Heart left ventricle (tissue), 16 donors: Measurements from ENCODE around the gene DCN. TPM values are rescaled to one million over a fixed set of nuclear protein-coding genes. Genes with fewer than 3 reads are reported as not detected.

Experiments
- ATAC-seq, 4 donors: fragments of 200-7000 bp; cut with Tn5 transposase; one replicate each; pipeline ENCODE4 v1.9.1; 2020 to 2022; ENCODE audit warnings: moderate library complexity in 4 of 4, mild to moderate bottlenecking in 3 of 4, moderate number of reproducible peaks in 1 of 4
- DNase-seq, 5 donors: peaks; one replicate each; pipeline ENCODE4 v3.0.0-alpha.2; 2020
- H3K27ac ChIP-seq, 12 donors: fragments of 200-600 bp; sonication (generic) in 4 of 12; one replicate each; pipeline versions ENCODE4 v1.5.0 to v1.8.0; 2016 to 2022; ENCODE audit warnings: mild to moderate bottlenecking in 2 of 12
- H3K27me3 ChIP-seq, 9 donors: fragments of 200-600 bp; sonication (generic) in 2 of 9; one replicate each; pipeline versions ENCODE4 v1.5.1 to v1.8.0; 2016 to 2022; ENCODE audit warnings: mild to moderate bottlenecking in 3 of 9
- H3K36me3 ChIP-seq, 9 donors: fragments of 200-600 bp; sonication (generic) in 2 of 9; one replicate each; pipeline versions ENCODE4 v1.5.0 to v1.8.0; 2018 to 2022; ENCODE audit warnings: mild to moderate bottlenecking in 2 of 9
- H3K4me1 ChIP-seq, 12 donors: fragments of 200-600 bp; sonication (generic) in 4 of 12; one replicate each; pipeline versions ENCODE4 v1.5.0 to v1.8.0; 2016 to 2022; ENCODE audit warnings: mild to moderate bottlenecking in 3 of 12
- H3K4me3 ChIP-seq, 12 donors: fragments of 200-600 bp; sonication (generic) in 4 of 12; one replicate each; pipeline versions ENCODE4 v1.5.0 to v1.8.0; 2017 to 2022; ENCODE audit warnings: mild to moderate bottlenecking in 9 of 12, moderate library complexity in 4 of 12
- H3K9me3 ChIP-seq, 12 donors: fragments of 200-600 bp; sonication (generic) in 4 of 12; one replicate each; pipeline versions ENCODE4 v1.5.0 to v1.8.0; 2016 to 2022; ENCODE audit warnings: mild to moderate bottlenecking in 1 of 12
- CTCF ChIP-seq, 12 donors: fragments of 200-600 bp; sonication (generic) in 4 of 12; IDR thresholded peaks; one replicate each; pipeline versions ENCODE4 v1.5.0 to v1.8.0; 2018 to 2022; ENCODE audit warnings: antibody characterized with exemption in 12 of 12, mild to moderate bottlenecking in 5 of 12
- POLR2A ChIP-seq, 2 donors: fragments of 450-650 bp; IDR thresholded peaks; one replicate each; pipeline ENCODE4 v1.6.1; 2017; ENCODE audit warnings: antibody characterized with exemption in 2 of 2, mild to moderate bottlenecking in 2 of 2, moderate library complexity in 2 of 2
- WGBS, 4 donors: extraction: QIAGEN DNeasy Blood & Tissue Kit in 2 of 4; methylation state at CpG; one replicate each; pipeline versions ENCODE4 v1.1.5 to v1.1.7; 2013 to 2018; 5-methylcytosine and 5-hydroxymethylcytosine counted together
- intact Hi-C, 10 donors: fragments of 100-400 bp; cut with DNase I; formaldehyde crosslinking; loops; one replicate each; pipeline versions ENCODE4 v1.11.1 to v1.14.2; 2022
- polyA plus RNA-seq, 2 donors: library from polyadenylated mRNA; stranded (reverse); fragments of 200-250 nt; gene quantifications; one replicate each; pipeline ENCODE4 v1.2.3, GENCODE V29; 2013
- total RNA-seq, 9 donors: library from RNA; depleted of rRNA in 2 of 9; stranded (reverse); fragments of >200 nt in 2 of 9; fragmentation: NEBNext Ultra II Directional in 3 of 9; extraction: Animal tissue kit (Norgen Biotek cat#: 25700) in 3 of 9; gene quantifications; one replicate each; pipeline versions ENCODE4 v1.1.0 to v1.2.4, GENCODE V29; 2016 to 2023
- donor health status: ischemic (EF 13 %, LVEDD 7.1; RV severe dilation, severe dysfunction).
- donor health status: healthy with polysubstance abuse.
- donor health status: DM: no; HTN: yes; CAD: no.
- donor health status: DM: no; HTN: no; CAD: no.
- donor health status: ischemic (EF 25% LVEDD 6.9; RV normal size, moderate dysfunction).
- donor health status: ischemic (EF 25% LVEDD 5.7; RV mildly dilated, moderate dysfunction).
- donor health status: healthy.
- donor health status: DM: yes; HTN: yes; CAD: no.
- donor health status: ischemic (EF 35%, LVEDD 5.7; RV mildly dilated, moderate dysfunction).
- donor health status: nonischemic (EF 11% LVEDD 7.7; RV severe dilation, severe dysfunction).
- donor health status: DM: yes; HTN: yes; CAD: no.
- donor health status: PGD.
- donor health status: ischemic (EF 29% LVEDD 5.4; RV normal size, mild dysfunction).
- donor health status: nonischemic (EF 23%, LVEDD 6.1; RV moderate dilation, normal function).

DCN gene
- total and polyA plus RNA-seq, 11 donors = 238 to 1,187 (median 536) TPM

- no peak for ATAC-seq
- no peak for TF ChIP-seq POLR2A (IDR thresholded peaks at IDR 0.05)
- no peak for TF ChIP-seq CTCF (IDR thresholded peaks at IDR 0.05)
- H3K27me3 ChIP-seq = no peaks in the 10 kb centered on the region
- peak overlapping the region; percentile 50 to 87 (median 75) for H3K27ac ChIP-seq
- no peaks in the 10 kb centered on the region for H3K9me3 ChIP-seq
- WGBS, 4 donors = 76 to 91% (median 86%) methylated on average over 3 of the region's 3 CpGs
- intact Hi-C loops = loop anchor here in 8 of 10 donors (5.0 to 10.0 kb wide), 6 partner anchors 65 to 202 kb away; no protein-coding TSS in a partner anchor
- no peak for DNase-seq
- peaks cover 0 to 5% (median 0%) of the 10 kb centered on the region in 12 donors for H3K4me1 ChIP-seq
- H3K4me3 ChIP-seq = peak overlapping the region in 11 of 12 donors; percentile 9 to 61 (median 47)
- H3K36me3 ChIP-seq = peaks cover 0 to 23% (median 0%) of the 10 kb centered on the region in 9 donors
Measured at GRCh38 chr12:91176915-91177314, 5.7 kb downstream of the DCN start.

GRCh38 chr12:91176358-91176757 is 6.3 kb downstream of the DCN start:
- DNase-seq (no peak), ATAC-seq (no peak)
- peaks cover 0 to 23% (median 0%) of the 10 kb centered on the region in 9 donors for H3K36me3 ChIP-seq
- no peaks in the 10 kb centered on the region for H3K27me3 ChIP-seq
- H3K27ac ChIP-seq = peak overlapping the region in 11 of 12 donors; percentile 1 to 87 (median 75)
- intact Hi-C loops = loop anchor here in 8 of 10 donors (5.0 to 10.0 kb wide), 6 partner anchors 66 to 202 kb away; no protein-coding TSS in a partner anchor
- peak overlapping the region in 10 of 12 donors; percentile 10 to 61 (median 48) for H3K4me3 ChIP-seq
- peaks cover 0 to 10% (median 0%) of the 10 kb centered on the region in 12 donors for H3K4me1 ChIP-seq
- TF ChIP-seq POLR2A (IDR thresholded peaks at IDR 0.05) = no peak
- 67 to 86% (median 81%) methylated on average over 2 of the region's 2 CpGs for WGBS, 4 donors
- no peaks in the 10 kb centered on the region for H3K9me3 ChIP-seq

GRCh38 chr12:91173124-91173523 is 9.5 kb downstream of the DCN start:
- Histone ChIP-seq H3K27me3 (no peaks in the 10 kb centered on the region), H3K9me3 (peaks cover 0 to 4% (median 0%) of the 10 kb centered on the region in 12 donors), H3K27ac (peak overlapping the region in 11 of 12 donors; percentile 12 to 87 (median 46)), H3K4me1 (peaks cover 0 to 11% (median 0%) of the 10 kb centered on the region in 12 donors), H3K36me3 (peaks cover 0 to 46% (median 0%) of the 10 kb centered on the region in 9 donors), H3K4me3 (peak overlapping the region in 9 of 12 donors; percentile 12 to 61 (median 47))
- DNase-seq = peak in 4 of 5 donors; percentile 29 to 46 (median 30)
- no peak for TF ChIP-seq CTCF (IDR thresholded peaks at IDR 0.05)
- no peak for TF ChIP-seq POLR2A (IDR thresholded peaks at IDR 0.05)
- intact Hi-C loops = loop anchor here in 5 of 10 donors (5.0 to 10.0 kb wide), 4 partner anchors 154 to 198 kb away; no protein-coding TSS in a partner anchor
- WGBS, 4 donors = 15 to 30% (median 24%) methylated on average over 1 of the region's 1 CpG
- ATAC-seq = peak; percentile 45 to 76 (median 70)

- intact Hi-C loops = loop anchor here in 5 of 10 donors (5.0 to 10.0 kb wide), 4 partner anchors 155 to 197 kb away; no protein-coding TSS in a partner anchor
- no peak for DNase-seq
- peaks cover 0 to 53% (median 0%) of the 10 kb centered on the region in 9 donors for H3K36me3 ChIP-seq
- H3K9me3 ChIP-seq = peaks cover 0 to 12% (median 0%) of the 10 kb centered on the region in 12 donors
- H3K4me1 ChIP-seq = peaks cover 0 to 11% (median 0%) of the 10 kb centered on the region in 12 donors
- peak overlapping the region in 5 of 12 donors; percentile 0 to 61 (median 49) for H3K4me3 ChIP-seq
- no peak for ATAC-seq
- TF ChIP-seq CTCF (IDR thresholded peaks at IDR 0.05) (no peak), POLR2A (IDR thresholded peaks at IDR 0.05) (no peak)
- H3K27ac ChIP-seq = peak overlapping the region in 8 of 12 donors; percentile 22 to 87 (median 52)
- no peaks in the 10 kb centered on the region for H3K27me3 ChIP-seq
Measured at GRCh38 chr12:91172096-91172495, 10.5 kb downstream of the DCN start.
